IPS DF 6.9 (cell line): ENCODE results near the gene MVB12B.

Experiments used
- DNase-seq: peaks from one replicate; pipeline ENCODE4 v3.0.0-alpha.2; 2013; ENCODE audit warnings: low read depth, low spot score
- H3K27ac ChIP-seq: one replicate; pipeline ENCODE4 v1.5.1; 2013; ENCODE audit warnings: low read length, control low read depth
- H3K27me3 ChIP-seq: 2 replicates; pipeline ENCODE4 v1.6.1; 2013; ENCODE audit warnings: mild to moderate bottlenecking, low read length; ENCODE audit not compliant: control insufficient read depth, insufficient read depth
- H3K36me3 ChIP-seq: 2 replicates; pipeline ENCODE4 v1.6.1; 2013; ENCODE audit warnings: low read length; ENCODE audit not compliant: control insufficient read depth, insufficient read depth
- H3K4me1 ChIP-seq: 2 replicates; pipeline ENCODE4 v1.6.1; 2013; ENCODE audit warnings: low read length; ENCODE audit not compliant: control insufficient read depth, insufficient read depth
- H3K4me3 ChIP-seq: 2 replicates; pipeline ENCODE4 v1.5.1; 2013; ENCODE audit warnings: mild to moderate bottlenecking, low read length
- H3K9me3 ChIP-seq: 2 replicates; pipeline ENCODE4 v1.6.1; 2013; ENCODE audit warnings: low read length, inconsistent platforms; ENCODE audit not compliant: control insufficient read depth, insufficient read depth
- whole genome bisulfite sequencing: extraction: QIAGEN DNeasy Blood & Tissue Kit; methylation state at CpG from one replicate; pipeline ENCODE4 v1.1.7; 2013; ENCODE audit warnings: mixed read lengths, missing lambda C conversion rate; ENCODE audit not compliant: insufficient read length, insufficient coverage; 5-methylcytosine and 5-hydroxymethylcytosine counted together

MVB12B gene

DNA sequence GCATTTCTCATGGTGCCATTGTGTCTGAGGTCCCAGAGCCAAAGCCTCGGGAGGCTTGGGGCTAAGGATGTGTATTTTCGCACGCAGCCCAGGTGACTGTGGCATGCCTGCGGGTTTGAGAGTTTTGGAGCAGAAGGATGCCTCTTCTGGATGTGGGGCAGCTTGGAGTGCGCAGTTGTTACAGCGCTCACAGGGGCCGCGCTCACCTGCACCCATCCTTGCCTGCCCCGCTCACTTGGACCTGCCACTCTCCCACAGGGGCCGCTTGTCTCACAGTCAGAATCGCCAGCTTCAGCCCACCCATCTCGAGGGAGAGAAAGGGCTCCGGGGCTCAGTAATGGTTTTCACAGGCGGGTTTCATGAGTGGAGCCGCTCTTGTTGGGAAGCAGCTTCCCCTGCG, 132.9 kb downstream of the MVB12B start:
- Histone ChIP-seq H3K4me1 (no peaks in the 10 kb centered on the region), H3K9me3 (no peaks in the 10 kb centered on the region), H3K27ac (no peak overlapping the region), H3K36me3 (no peaks in the 10 kb centered on the region), H3K4me3 (no peak overlapping the region), H3K27me3 (no peaks in the 10 kb centered on the region)
- DNase-seq: no peak
- WGBS: no CpG with 5 or more reads among the region's 16 CpGs

DNA sequence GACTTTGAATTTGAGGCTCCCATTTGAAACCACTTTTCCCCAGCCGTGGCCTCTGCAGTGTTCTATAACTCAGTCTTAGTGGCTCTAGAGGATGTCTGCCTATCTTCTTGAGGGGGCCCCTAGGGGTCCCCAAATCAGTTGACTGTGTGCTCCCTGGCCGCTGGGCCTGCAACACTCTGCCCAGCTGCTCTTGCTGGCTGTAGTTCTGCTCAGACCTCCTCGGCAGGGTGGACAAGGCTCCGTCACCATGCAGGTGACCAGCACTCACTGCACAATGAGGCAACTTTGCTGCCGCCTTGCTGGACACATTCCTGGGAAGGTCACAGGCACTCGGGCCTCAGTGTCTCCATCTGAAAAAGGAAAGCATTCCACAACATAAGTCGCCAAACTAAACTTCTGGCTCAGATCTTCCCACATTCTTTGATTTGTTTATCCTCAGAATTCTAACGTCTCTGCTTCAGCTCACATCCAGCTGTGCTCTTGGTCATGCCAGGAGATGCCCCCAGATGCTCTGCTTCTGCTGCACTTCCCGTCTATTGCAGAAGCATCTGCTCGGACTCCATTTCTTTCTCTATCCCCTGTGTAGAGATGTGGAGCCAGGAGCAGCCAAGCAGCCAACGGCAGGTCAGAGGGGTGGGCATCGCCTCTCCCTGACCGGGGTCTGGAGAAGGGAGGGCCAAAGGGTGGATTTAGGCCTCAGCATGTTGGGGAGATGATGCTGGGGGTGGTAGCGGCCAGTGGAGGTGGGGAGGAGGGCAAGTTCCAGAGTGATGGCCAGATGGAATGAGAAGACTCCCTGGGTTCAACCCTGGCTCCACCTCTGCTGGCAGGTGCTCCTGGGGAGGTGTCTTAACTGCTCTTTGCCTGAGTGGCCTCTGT, 133.6 kb downstream of the MVB12B start:
- no peaks in the 10 kb centered on the region for H3K4me1 ChIP-seq
- no peaks in the 10 kb centered on the region for H3K36me3 ChIP-seq
- no CpG with 5 or more reads among the region's 14 CpGs for WGBS
- H3K27me3 ChIP-seq: no peaks in the 10 kb centered on the region
- no peaks in the 10 kb centered on the region for H3K9me3 ChIP-seq
- DNase-seq: no peak
- no peak overlapping the region for H3K27ac ChIP-seq
- H3K4me3 ChIP-seq: peak overlapping the region; percentile 6; the same call in 1 of the 2 replicates

DNA sequence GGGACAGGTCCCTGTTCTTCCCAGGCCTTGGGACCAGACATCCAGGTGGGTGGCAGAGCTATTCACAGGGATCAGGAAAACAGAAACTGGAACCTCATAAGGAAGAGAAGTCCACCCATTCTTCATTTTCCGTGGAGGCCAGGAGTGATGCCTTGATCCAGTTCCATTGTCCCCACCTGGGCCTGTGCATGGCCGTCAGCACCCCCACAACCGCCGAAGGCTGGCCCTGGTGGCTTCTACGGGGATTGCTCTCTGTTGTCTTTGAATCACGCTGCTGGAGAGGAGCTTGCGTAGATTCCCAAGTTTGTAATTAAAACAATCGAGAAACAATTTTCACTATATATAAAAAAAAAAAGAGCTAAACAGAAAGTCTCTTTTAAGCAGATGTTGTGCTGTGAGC, 134.4 kb downstream of the MVB12B start:
- H3K27me3 ChIP-seq: no peaks in the 10 kb centered on the region
- H3K27ac ChIP-seq: no peak overlapping the region
- WGBS: no CpG with 5 or more reads among the region's 8 CpGs
- no peaks in the 10 kb centered on the region for H3K9me3 ChIP-seq
- DNase-seq: no peak
- H3K4me3 ChIP-seq: no peak overlapping the region
- H3K4me1 ChIP-seq: no peaks in the 10 kb centered on the region
- no peaks in the 10 kb centered on the region for H3K36me3 ChIP-seq

DNA sequence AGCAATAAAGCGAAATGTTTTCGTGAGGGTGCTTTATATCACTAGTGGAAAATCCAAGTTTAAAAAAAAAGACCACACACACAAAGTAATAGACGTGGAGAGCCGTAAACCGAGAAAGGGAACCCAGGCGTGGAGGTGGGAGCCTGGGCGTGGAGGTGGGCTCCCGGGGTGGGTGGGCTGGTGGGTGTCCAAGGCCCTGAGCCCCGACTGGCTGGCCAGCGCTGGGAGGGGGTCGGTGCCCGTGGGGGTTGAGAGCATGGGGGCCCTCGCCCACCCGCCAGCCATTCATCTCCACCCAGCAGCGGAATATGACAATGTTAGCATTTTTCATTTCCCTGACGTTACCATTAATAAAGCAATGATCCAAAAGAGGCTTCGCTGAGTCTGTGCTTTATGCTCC, 135.0 kb downstream of the MVB12B start:
- no peaks in the 10 kb centered on the region for H3K9me3 ChIP-seq
- H3K36me3 ChIP-seq: no peaks in the 10 kb centered on the region
- no peak for DNase-seq
- no peaks in the 10 kb centered on the region for H3K4me1 ChIP-seq
- H3K27me3 ChIP-seq: no peaks in the 10 kb centered on the region
- no peak overlapping the region for H3K27ac ChIP-seq
- no CpG with 5 or more reads among the region's 17 CpGs for WGBS
- H3K4me3 ChIP-seq: no peak overlapping the region

DNA sequence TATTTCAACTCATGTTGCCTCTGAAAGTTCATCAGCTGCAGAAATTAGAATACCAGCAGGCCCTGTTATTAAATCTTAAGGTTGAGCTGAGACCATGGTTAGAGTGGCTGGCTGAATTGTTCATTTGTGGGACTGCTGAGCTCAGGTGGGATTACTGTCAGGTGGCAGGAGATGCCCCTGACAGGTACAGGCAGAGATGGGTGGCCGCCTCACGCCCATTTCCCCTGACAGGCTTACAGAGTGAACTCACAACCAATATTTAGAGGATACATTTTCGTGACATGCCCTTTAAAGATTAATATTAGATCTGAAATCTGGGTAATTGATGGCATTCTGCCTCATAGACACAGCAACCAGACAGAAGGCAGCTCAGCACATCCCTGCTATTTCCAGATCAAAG, 136.0 kb downstream of the MVB12B start:
- no peak overlapping the region for H3K4me3 ChIP-seq
- H3K27me3 ChIP-seq: no peaks in the 10 kb centered on the region
- no peak overlapping the region for H3K27ac ChIP-seq
- no peaks in the 10 kb centered on the region for H3K36me3 ChIP-seq
- H3K9me3 ChIP-seq: no peaks in the 10 kb centered on the region
- no CpG with 5 or more reads among the region's 3 CpGs for WGBS
- DNase-seq: no peak
- H3K4me1 ChIP-seq: no peaks in the 10 kb centered on the region

DNA sequence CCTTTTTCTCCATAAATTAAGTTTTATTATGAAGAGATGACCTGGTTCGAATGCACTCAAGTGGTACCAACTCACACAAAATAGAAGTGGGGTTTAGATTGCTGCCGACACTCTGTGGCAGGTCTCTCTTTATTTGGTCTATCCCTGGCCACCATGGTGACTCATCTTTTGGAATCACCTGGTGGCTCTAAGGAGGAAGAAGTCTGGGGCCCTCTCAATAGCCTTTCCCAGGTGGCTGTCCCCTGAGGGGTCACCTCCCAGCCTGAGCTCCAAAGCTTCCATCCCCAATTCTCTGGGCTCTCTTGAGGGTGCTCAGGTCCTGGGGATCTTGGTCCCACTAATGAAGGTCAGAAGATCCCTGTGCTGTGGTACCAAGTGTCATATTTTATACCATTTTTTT, 136.8 kb downstream of the MVB12B start:
- no peaks in the 10 kb centered on the region for H3K4me1 ChIP-seq
- no peaks in the 10 kb centered on the region for H3K27me3 ChIP-seq
- no peak overlapping the region for H3K27ac ChIP-seq
- H3K4me3 ChIP-seq: no peak overlapping the region
- WGBS: no CpG with 5 or more reads among the region's 2 CpGs
- no peaks in the 10 kb centered on the region for H3K36me3 ChIP-seq
- no peaks in the 10 kb centered on the region for H3K9me3 ChIP-seq
- no peak for DNase-seq

DNA sequence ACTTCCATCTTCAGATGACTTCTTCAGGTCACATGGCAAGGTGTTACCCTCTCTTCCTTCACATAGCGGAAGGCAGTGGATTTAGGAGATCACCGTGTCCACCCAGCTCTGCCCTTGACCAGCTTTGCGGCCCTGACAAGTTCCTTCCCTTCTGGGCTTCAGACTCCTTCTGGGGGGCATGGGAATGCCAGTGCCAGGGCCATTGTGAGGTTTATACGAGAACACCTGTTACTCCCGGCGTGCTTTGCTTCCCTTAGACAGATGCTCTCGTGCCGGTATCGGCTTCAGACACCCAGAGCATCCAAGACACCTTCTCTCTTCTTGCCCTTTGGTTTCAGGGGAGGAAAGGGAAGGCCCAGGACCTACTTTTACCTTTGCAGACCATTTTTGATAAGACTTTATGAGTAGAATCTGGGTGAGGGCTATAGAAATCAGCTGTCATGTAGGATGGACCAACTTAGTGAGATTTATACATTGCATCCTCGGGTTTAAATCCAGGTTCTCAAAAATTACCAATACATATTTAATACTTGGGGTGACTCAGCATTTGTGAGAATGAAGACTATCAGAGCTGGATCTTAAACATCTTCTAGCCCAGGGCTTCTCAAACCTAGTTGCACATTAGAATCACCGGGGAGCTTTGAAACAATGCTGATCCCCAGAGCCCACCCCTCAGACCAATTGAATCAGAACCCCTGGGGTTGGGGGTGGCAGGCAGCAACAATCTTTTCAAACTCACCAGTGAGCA, 138.2 kb downstream of the MVB12B start:
- no peaks in the 10 kb centered on the region for H3K9me3 ChIP-seq
- DNase-seq: no peak
- H3K4me3 ChIP-seq: no peak overlapping the region
- WGBS: no CpG with 5 or more reads among the region's 11 CpGs
- H3K36me3 ChIP-seq: no peaks in the 10 kb centered on the region
- no peaks in the 10 kb centered on the region for H3K4me1 ChIP-seq
- H3K27ac ChIP-seq: no peak overlapping the region
- no peaks in the 10 kb centered on the region for H3K27me3 ChIP-seq

DNA sequence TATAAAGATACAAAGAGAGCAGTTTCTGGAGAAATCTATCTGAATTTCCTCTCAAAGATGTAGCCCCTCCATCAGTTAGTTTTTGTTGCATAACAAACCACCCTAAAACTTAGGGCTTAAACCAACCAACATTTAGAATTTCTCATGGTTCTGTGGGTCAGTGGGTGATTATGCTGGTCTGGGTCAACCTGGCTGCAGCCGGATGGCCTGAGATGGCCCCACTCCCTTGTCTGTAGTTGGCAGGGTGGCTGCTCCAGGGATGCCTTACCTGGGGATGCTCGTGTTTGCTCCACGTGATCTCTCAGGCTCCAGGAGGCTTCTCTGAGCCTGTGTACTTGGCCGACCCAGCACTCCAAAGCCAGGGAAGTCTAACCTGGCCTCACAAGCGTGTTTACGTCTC, 139.3 kb downstream of the MVB12B start:
- no peak for DNase-seq
- H3K27me3 ChIP-seq: no peaks in the 10 kb centered on the region
- no CpG with 5 or more reads among the region's 6 CpGs for WGBS
- H3K4me1 ChIP-seq: no peaks in the 10 kb centered on the region
- no peak overlapping the region for H3K4me3 ChIP-seq
- no peaks in the 10 kb centered on the region for H3K9me3 ChIP-seq
- no peaks in the 10 kb centered on the region for H3K36me3 ChIP-seq
- H3K27ac ChIP-seq: no peak overlapping the region

DNA sequence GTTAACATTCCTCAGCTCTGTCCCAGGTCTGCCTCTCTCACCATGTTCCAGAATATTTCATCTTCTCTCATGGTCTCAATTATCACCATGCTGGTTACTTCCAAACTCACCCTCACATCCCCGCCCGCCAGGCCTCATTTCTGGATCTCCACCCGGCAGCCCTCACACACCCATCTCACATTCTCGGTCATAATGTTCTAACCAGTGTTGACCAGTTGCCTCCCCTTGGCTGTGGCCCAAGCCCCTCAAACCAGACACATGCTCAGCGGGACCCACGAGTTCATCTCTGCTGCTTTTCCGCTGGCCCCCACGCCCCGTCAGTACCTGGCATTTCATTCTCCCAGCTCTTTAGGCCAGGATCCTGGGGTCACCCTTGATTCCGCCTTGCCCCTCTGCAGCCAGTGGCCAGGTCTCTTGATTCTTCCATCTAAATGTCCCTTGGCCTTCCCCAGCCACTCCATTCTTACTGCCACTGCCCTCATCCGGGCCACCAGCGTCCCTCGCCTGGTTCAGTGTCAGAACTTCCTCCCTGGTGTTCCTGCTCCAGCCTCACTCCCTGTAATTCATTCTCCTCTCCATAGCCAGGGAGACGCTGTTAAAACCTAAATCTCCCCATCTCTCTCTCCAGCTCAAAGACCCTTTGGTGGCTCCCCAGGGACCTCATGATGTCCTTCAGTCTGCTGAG, 141.7 kb downstream of the MVB12B start:
- Histone ChIP-seq H3K27me3 (no peaks in the 10 kb centered on the region), H3K27ac (no peak overlapping the region), H3K4me1 (no peaks in the 10 kb centered on the region), H3K9me3 (no peaks in the 10 kb centered on the region), H3K4me3 (no peak overlapping the region), H3K36me3 (no peaks in the 10 kb centered on the region)
- no CpG with 5 or more reads among the region's 14 CpGs for WGBS
- no peak for DNase-seq

DNA sequence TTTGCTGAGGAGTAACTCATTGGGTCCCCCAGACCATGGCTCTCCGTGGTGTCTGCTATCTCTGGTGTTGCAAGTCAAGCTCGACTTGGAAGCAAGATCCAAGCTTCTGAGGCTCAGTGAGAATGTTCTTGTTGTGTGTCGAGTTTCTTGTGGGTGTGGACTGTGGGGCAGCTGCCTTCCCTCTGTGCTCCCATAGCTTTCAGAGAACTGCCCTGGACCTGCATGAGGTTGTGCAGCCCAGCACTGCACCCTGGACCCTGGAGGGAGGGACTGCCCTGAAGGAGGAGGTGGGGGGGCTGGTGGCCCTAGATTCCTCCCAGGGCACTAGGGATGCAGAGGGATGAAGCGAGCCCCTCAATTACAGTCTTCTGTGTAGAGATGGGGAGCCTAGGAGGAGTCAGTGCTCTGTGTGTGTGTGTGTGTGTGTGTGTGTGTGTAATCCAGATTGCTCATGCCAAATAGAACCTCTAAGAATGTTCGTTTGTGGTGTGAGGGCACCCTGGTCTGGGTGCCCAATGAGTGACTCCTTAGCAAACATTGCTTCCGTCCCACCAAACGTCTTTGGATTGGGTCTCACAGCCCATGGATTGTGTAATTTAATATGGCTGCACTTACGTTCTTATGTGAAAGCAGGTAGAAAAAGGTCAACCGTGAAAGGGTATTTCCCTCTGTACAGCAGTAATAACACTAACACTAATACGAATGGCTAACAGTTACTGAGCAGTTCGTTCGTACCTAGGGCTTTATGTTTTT, 143.8 kb downstream of the MVB12B start:
- H3K27ac ChIP-seq: no peak overlapping the region

More for the DNA sequence above, 143.8 kb downstream of the MVB12B start:
- Histone ChIP-seq H3K4me1 (no peaks in the 10 kb centered on the region), H3K9me3 (no peaks in the 10 kb centered on the region), H3K27me3 (no peaks in the 10 kb centered on the region), H3K36me3 (no peaks in the 10 kb centered on the region), H3K4me3 (no peak overlapping the region)
- DNase-seq: no peak
- no CpG with 5 or more reads among the region's 12 CpGs for WGBS
